SW 1271 (cell line): ENCODE results near the gene P2RY6.
"Not testable (repeated sequence)": the region's sequence is repeated elsewhere in the genome, so short reads cannot be mapped to it uniquely, and the experiment has no call there.

Experiments used
- DNase-seq, 2 experiments: peaks; one replicate each; lab custom pipeline; 2025; lab: John Stamatoyannopoulos, UW

Gene P2RY6

GRCh38 chr11:73271936-73272679 is at the start of gene P2RY6:
Gene P2RY6 (plus strand): TSS chr11:73272338. CDS start chr11:73296519, 24,181 bp downstream.
- DNase-seq, result peak in 1 of 2 experiments; percentile 18

GRCh38 chr11:73223998-73224730 is 48.0 kb upstream of the P2RY6 start:
- no peak for DNase-seq

- DNase-seq, result no peak
Measured at GRCh38 chr11:73225001-73225686, 47.0 kb upstream of the P2RY6 start.

GRCh38 chr11:73225851-73226250 is 46.3 kb upstream of the P2RY6 start:
- DNase-seq, result no peak

- DNase-seq, result no peak
Measured at GRCh38 chr11:73226297-73227006, 45.7 kb upstream of the P2RY6 start.

GRCh38 chr11:73227571-73228211 is 44.4 kb upstream of the P2RY6 start:
- DNase-seq, result no peak

GRCh38 chr11:73228268-73229134 is 43.6 kb upstream of the P2RY6 start:
- DNase-seq, result no peak

- DNase-seq, result no peak
Measured at GRCh38 chr11:73229321-73229895, 42.7 kb upstream of the P2RY6 start.

- DNase-seq, result no peak
Measured at GRCh38 chr11:73229896-73230875, 42.0 kb upstream of the P2RY6 start.

GRCh38 chr11:73230931-73231330 is 41.2 kb upstream of the P2RY6 start:
- no peak for DNase-seq

- DNase-seq, result not testable (repeated sequence)
Measured at GRCh38 chr11:73232487-73232886, 39.7 kb upstream of the P2RY6 start.

- no peak for DNase-seq
Measured at GRCh38 chr11:73233211-73233610, 38.9 kb upstream of the P2RY6 start.

GRCh38 chr11:73233692-73234470 is 38.3 kb upstream of the P2RY6 start:
- DNase-seq, result no peak

GRCh38 chr11:73234471-73235181 is 37.5 kb upstream of the P2RY6 start:
- no peak for DNase-seq

- no peak for DNase-seq
Measured at GRCh38 chr11:73235236-73235786, 36.8 kb upstream of the P2RY6 start.

- no peak for DNase-seq
Measured at GRCh38 chr11:73236205-73236765, 35.9 kb upstream of the P2RY6 start.

- peak in 1 of 2 experiments; percentile 29 for DNase-seq
Measured at GRCh38 chr11:73236854-73237253, 35.3 kb upstream of the P2RY6 start.
